Mucosa of descending colon (tissue), 3 donors: ENCODE results near the gene SUZ12. TPM values are rescaled to one million over a fixed set of nuclear protein-coding genes. Genes with fewer than 3 reads are reported as not detected.
"Not testable (repeated sequence)": the region's sequence is repeated elsewhere in the genome, so short reads cannot be mapped to it uniquely, and the experiment has no call there.

ENCODE experiments used
- ATAC-seq: fragments of 200-7000 bp; cut with Tn5 transposase; one replicate; pipeline ENCODE4 v1.9.1; 2020; ENCODE audit warnings: mild to moderate bottlenecking, moderate library complexity
- DNase-seq, 3 donors: peaks; one replicate each; pipeline ENCODE4 v3.0.0-alpha.2; 2020
- H3K36me3 ChIP-seq: fragments of 200-600 bp; one replicate; pipeline ENCODE4 v1.8.0; 2021; ENCODE audit warnings: low read depth, mild to moderate bottlenecking
- H3K4me1 ChIP-seq: fragments of 200-600 bp; one replicate; pipeline ENCODE4 v1.8.0; 2021; ENCODE audit warnings: low read depth, mild to moderate bottlenecking
- H3K4me3 ChIP-seq: fragments of 200-600 bp; one replicate; pipeline ENCODE4 v1.8.0; 2021; ENCODE audit warnings: mild to moderate bottlenecking
- H3K9me3 ChIP-seq: fragments of 200-600 bp; one replicate; pipeline ENCODE4 v1.8.0; 2021; ENCODE audit warnings: mild to moderate bottlenecking
- intact Hi-C, 2 donors: fragments of 100-400 bp; cut with DNase I in 1 of 2; cut with micrococcal nuclease in 1 of 2; formaldehyde crosslinking; loops; one replicate each; pipeline versions ENCODE4 v1.11.0 to v1.11.1; 2022; cut with DNase I, micrococcal nuclease
- total RNA-seq, 3 donors: library from RNA; stranded (reverse); fragmentation: NEBNext Ultra II Directional in 2 of 3; extraction: Animal tissue kit (Norgen Biotek cat#: 25700) in 2 of 3; gene quantifications; one replicate each; pipeline versions ENCODE4 v1.2.1 to v1.2.4, GENCODE V29; 2021 to 2023
- donor health status: DM: no; HTN: no; CAD: no; lungs with moderate emphysema.
- donor health status: DM: no; HTN: no; CAD: no.
- donor health status: DM: no; HTN: yes; CAD: no.

SUZ12 gene
- total RNA-seq, 3 donors from 2014 or later = 20.0 to 30.7 (median 20.9) TPM

GRCh38 chr17:32045611-32046010 lies 108.8 kb downstream of the SUZ12 start:
- DNase-seq, H3K4me1 ChIP-seq, ATAC-seq, intact Hi-C loops, H3K9me3 ChIP-seq, H3K4me3 ChIP-seq, H3K36me3 ChIP-seq: not testable (repeated sequence)

- ATAC-seq, DNase-seq, H3K4me3 ChIP-seq, H3K4me1 ChIP-seq, H3K36me3 ChIP-seq, intact Hi-C loops, H3K9me3 ChIP-seq: not testable (repeated sequence)
These were observed 110.9 kb downstream of the SUZ12 start for GRCh38 chr17:32047663-32048062.

Other genes starting within 250 kb of the SUZ12 start
- gene COPRS, start 77.8 kb upstream of the SUZ12 start, total RNA-seq = 10 to 100 TPM; 13.5 to 63.9 (median 20.7) TPM
- 10 to 100 TPM; 31.8 to 48.3 (median 41.7) TPM for gene UTP6, start 35.3 kb upstream of the SUZ12 start, total RNA-seq
- 10 to 100 TPM; 13.5 to 17.4 (median 16.5) TPM for gene LRRC37B, start 70.4 kb downstream of the SUZ12 start, total RNA-seq
- gene RHOT1, start 205.5 kb downstream of the SUZ12 start, total RNA-seq = 10 to 100 TPM; 21.2 to 48.6 (median 21.4) TPM